ENCODE results near the gene PAXIP1. TPM values are rescaled to one million over a fixed set of nuclear protein-coding genes. Genes with fewer than 3 reads are reported as not detected.

PAXIP1 gene
- total RNA-seq, 1 experiment from 2014 or later = 32.6 TPM

GRCh38 chr7:155000795-155001194 is 2.1 kb downstream of the PAXIP1 start:
- no peak overlapping the region for H3K4me2 ChIP-seq (ENCODE audit: insufficient read depth, insufficient read length, low read length)
- peaks cover 21% of the 10 kb centered on the region; the same call in 1 of the 2 replicates for H3K79me2 ChIP-seq (ENCODE audit: insufficient read depth, low read length)
- no peak overlapping the region for H2BK15ac ChIP-seq (ENCODE audit: low read depth, low read length)
- no peak overlapping the region for H3T11ph ChIP-seq (ENCODE audit: low read length)
- no peak for DNase-seq
- H2AK5ac ChIP-seq (ENCODE audit: insufficient read length, low read length) = no peak overlapping the region
- H2AFZ ChIP-seq (ENCODE audit: low read length) = no peak overlapping the region
- H3K9me3 ChIP-seq (ENCODE audit: control insufficient read depth, low read depth, low read length) = no peaks in the 10 kb centered on the region
- H2BK5ac ChIP-seq (ENCODE audit: insufficient read length, low read length) = no peak overlapping the region
- no peaks in the 10 kb centered on the region for H4K20me1 ChIP-seq (ENCODE audit: control insufficient read depth, insufficient read depth, insufficient read length)
- TF ChIP-seq, protein P1, sequence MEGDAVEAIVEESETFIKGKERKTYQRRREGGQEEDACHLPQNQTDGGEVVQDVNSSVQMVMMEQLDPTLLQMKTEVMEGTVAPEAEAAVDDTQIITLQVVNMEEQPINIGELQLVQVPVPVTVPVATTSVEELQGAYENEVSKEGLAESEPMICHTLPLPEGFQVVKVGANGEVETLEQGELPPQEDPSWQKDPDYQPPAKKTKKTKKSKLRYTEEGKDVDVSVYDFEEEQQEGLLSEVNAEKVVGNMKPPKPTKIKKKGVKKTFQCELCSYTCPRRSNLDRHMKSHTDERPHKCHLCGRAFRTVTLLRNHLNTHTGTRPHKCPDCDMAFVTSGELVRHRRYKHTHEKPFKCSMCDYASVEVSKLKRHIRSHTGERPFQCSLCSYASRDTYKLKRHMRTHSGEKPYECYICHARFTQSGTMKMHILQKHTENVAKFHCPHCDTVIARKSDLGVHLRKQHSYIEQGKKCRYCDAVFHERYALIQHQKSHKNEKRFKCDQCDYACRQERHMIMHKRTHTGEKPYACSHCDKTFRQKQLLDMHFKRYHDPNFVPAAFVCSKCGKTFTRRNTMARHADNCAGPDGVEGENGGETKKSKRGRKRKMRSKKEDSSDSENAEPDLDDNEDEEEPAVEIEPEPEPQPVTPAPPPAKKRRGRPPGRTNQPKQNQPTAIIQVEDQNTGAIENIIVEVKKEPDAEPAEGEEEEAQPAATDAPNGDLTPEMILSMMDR (conservative IDR thresholded peaks at IDR 0.05) = peak; percentile 63
- H2BK120ac ChIP-seq (ENCODE audit: low read depth, low read length, poor library complexity, severe bottlenecking) = no peak overlapping the region
- H3K27me3 ChIP-seq (ENCODE audit: insufficient read depth, low read length) = no peaks in the 10 kb centered on the region
- no peak overlapping the region for H4K5ac ChIP-seq (ENCODE audit: insufficient read length, low read depth, low read length)
- no peak overlapping the region for H2BK20ac ChIP-seq (ENCODE audit: low read depth, low read length, poor library complexity, severe bottlenecking)
- H3K4me1 ChIP-seq (ENCODE audit: insufficient read depth, low read length) = peaks cover 8% of the 10 kb centered on the region
- no peak overlapping the region for H3K4me3 Mint-ChIP-seq
- no peak overlapping the region for H3K23ac ChIP-seq (ENCODE audit: insufficient read length, low read depth, low read length)
- no peak overlapping the region for H4K8ac ChIP-seq (replicated peaks; ENCODE audit: insufficient read length, low read depth, low read length)
- H3K9me3 Mint-ChIP-seq = no peaks in the 10 kb centered on the region; a peak in 1 of 5 replicates
- H3K14ac ChIP-seq (ENCODE audit: insufficient read depth, low read length) = no peak overlapping the region
- H3K23me2 ChIP-seq (ENCODE audit: insufficient read length, low read depth, low read length, poor library complexity, severe bottlenecking) = peaks cover 9% of the 10 kb centered on the region
- H3K56ac ChIP-seq (ENCODE audit: insufficient read length, low read depth, low read length) = no peak overlapping the region
- H3K79me1 ChIP-seq (ENCODE audit: insufficient read depth, low read depth, low read length, poor library complexity, severe bottlenecking) = no peaks in the 10 kb centered on the region
- no peak overlapping the region for H4K91ac ChIP-seq (ENCODE audit: insufficient read length, low read depth, low read length)
- no peak overlapping the region for H2BK12ac ChIP-seq (ENCODE audit: insufficient read length, low read depth, low read length)
- no peak overlapping the region for H3K27ac Mint-ChIP-seq
- no CpG with 5 or more reads among the region's 2 CpGs for WGBS (ENCODE audit: extremely low coverage, insufficient read length, low lambda C conversion rate)
- H3K36me3 Mint-ChIP-seq (ENCODE audit: insufficient read depth in 1 of 3, low read depth in 3 of 3) = peaks cover 6 to 25% (median 10%) of the 10 kb centered on the region in 3 experiments; a peak in 5 of 7 replicates
- no peak overlapping the region for H3K9ac ChIP-seq (ENCODE audit: extremely low read depth, insufficient read length, low read length)
- H3K18ac ChIP-seq (ENCODE audit: insufficient read length, low read depth, low read length) = no peak overlapping the region
- H3K27ac ChIP-seq (ENCODE audit: insufficient read length, low read depth, low read length) = no peak overlapping the region
- peaks cover 32 to 34% of the 10 kb centered on the region in 2 experiments for H3K4me1 Mint-ChIP-seq
- H3K27me3 Mint-ChIP-seq (ENCODE audit: low read depth) = no peaks in the 10 kb centered on the region
- H3K4ac ChIP-seq (ENCODE audit: low read depth, low read length) = no peak overlapping the region
